ENCODE data around the gene C11orf52.

DNA sequence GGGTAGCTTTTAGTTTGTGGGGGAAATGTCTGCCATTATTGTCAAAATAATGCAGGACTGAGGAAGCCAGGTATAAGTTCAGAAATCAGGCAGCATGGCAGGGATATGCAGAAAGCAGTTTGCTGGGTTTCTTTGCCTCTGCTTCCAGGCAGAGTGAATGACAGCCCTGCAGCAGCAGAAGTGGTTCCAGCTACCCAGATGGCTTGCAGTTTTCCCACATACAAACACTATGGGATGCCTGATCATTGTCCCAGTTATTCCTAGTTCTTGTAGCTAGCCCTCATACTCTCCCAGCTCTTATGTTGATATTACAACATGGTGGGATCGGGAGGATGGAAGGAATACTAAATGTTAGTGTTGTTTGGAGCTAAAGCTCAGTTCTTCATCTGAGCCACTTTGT is 15.6 kb downstream of the C11orf52 start:
- TF ChIP-seq, protein P1, sequence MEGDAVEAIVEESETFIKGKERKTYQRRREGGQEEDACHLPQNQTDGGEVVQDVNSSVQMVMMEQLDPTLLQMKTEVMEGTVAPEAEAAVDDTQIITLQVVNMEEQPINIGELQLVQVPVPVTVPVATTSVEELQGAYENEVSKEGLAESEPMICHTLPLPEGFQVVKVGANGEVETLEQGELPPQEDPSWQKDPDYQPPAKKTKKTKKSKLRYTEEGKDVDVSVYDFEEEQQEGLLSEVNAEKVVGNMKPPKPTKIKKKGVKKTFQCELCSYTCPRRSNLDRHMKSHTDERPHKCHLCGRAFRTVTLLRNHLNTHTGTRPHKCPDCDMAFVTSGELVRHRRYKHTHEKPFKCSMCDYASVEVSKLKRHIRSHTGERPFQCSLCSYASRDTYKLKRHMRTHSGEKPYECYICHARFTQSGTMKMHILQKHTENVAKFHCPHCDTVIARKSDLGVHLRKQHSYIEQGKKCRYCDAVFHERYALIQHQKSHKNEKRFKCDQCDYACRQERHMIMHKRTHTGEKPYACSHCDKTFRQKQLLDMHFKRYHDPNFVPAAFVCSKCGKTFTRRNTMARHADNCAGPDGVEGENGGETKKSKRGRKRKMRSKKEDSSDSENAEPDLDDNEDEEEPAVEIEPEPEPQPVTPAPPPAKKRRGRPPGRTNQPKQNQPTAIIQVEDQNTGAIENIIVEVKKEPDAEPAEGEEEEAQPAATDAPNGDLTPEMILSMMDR (IDR thresholded peaks at IDR 0.05) = no peak
- no peak for TF ChIP-seq POLR2A (IDR thresholded peaks at IDR 0.05; ENCODE audit: low read depth)
- no peak for TF ChIP-seq POLR2AphosphoS5 (IDR thresholded peaks at IDR 0.05)
- TF ChIP-seq EP300 (IDR thresholded peaks at IDR 0.05) = no peak

Data from esophagus muscularis mucosa (tissue), 4 donors.